ENCODE data around the gene LPCAT2.

- no peak for TF ChIP-seq CTCF (IDR thresholded peaks at IDR 0.05)
- TF ChIP-seq POLR2A (IDR thresholded peaks at IDR 0.05), result no peak
Observed at GRCh38 chr16:55634193-55634592, 125.3 kb downstream of the LPCAT2 start.

All from esophagus squamous epithelium (tissue), 4 donors.